HepG2 (cell line): ENCODE measurements around the gene CDKN3. TPM values are rescaled to one million over a fixed set of nuclear protein-coding genes. Genes with fewer than 3 reads are reported as not detected.

Experiments
- SIN3A ChIP-seq: IDR thresholded peaks from 2 replicates; pipeline ENCODE4 v1.6.1; 2011; ENCODE audit warnings: low read depth, mild to moderate bottlenecking, control low read depth, low read length, borderline replicate concordance
- TBX2 ChIP-seq: sonication (generic); formaldehyde crosslinking; IDR thresholded peaks from 2 replicates; pipeline ENCODE4 v1.5.0; 2020; ENCODE audit warnings: missing genetic modification reagents, mild to moderate bottlenecking, borderline replicate concordance
- ZNF746 ChIP-seq: sonication (generic); formaldehyde crosslinking; IDR thresholded peaks from 2 replicates; pipeline ENCODE4 v1.8.0; 2022; ENCODE audit warnings: mild to moderate bottlenecking, missing genetic modification reagents
- polyA plus RNA-seq, 8 experiments: library from polyadenylated mRNA; depleted of rRNA in 3 of 8; stranded (reverse) in 7 of 8; unstranded in 1 of 8; fragments of >200 nt; fragmentation: Illumina TruSeq in 4 of 8; extraction: Trizol in 4 of 8; gene quantifications; 2 replicates each; pipeline versions ENCODE4 v1.2.1 to v1.2.3, GENCODE V29; 2011 to 2016; ENCODE audit warnings: low read depth in 4 of 8, missing spikeins in 1 of 8, mixed read lengths in 1 of 8; ENCODE audit not compliant: insufficient read depth in 1 of 8
- total RNA-seq, 5 experiments: library from RNA; depleted of rRNA; stranded (reverse); fragments of >200 nt; fragmentation: Illumina TruSeq; extraction: Trizol; gene quantifications; 2 replicates each; pipeline ENCODE4 v1.2.3, GENCODE V29; 2016; ENCODE audit warnings: low read depth in 1 of 5
- TF ChIP-seq, protein P1 (sequence below): sonication (generic); formaldehyde crosslinking; IDR thresholded peaks from 2 replicates; pipeline ENCODE4 v1.5.0; 2020; ENCODE audit warnings: mild to moderate bottlenecking, missing genetic modification reagents, borderline replicate concordance
- TF ChIP-seq, protein P2 (sequence below): sonication (generic); formaldehyde crosslinking; IDR thresholded peaks from 2 replicates; pipeline ENCODE4 v1.4.0; 2020; ENCODE audit warnings: missing genetic modification reagents
- TF ChIP-seq, protein P3 (sequence below): sonication (generic); formaldehyde crosslinking; IDR thresholded peaks from 2 replicates; pipeline ENCODE4 v1.4.0; 2020; ENCODE audit warnings: low read depth, missing genetic modification reagents
- TF ChIP-seq, protein P4 (sequence below): sonication (generic); formaldehyde crosslinking; IDR thresholded peaks from 2 replicates; pipeline ENCODE4 v1.5.0; 2020; ENCODE audit warnings: mild to moderate bottlenecking, missing genetic modification reagents
- TF ChIP-seq, protein P5 (sequence below): IDR thresholded peaks from 2 replicates; pipeline ENCODE4 v1.6.1; 2012; ENCODE audit warnings: low read depth, low read length, improper control_type of control experiment

The CDKN3 gene
- total and polyA plus RNA-seq, 2 of the 13 experiments (the other 11 are each of a cell fraction or from before 2014, with no cell fraction given): 63.0 to 88.9 TPM

DNA sequence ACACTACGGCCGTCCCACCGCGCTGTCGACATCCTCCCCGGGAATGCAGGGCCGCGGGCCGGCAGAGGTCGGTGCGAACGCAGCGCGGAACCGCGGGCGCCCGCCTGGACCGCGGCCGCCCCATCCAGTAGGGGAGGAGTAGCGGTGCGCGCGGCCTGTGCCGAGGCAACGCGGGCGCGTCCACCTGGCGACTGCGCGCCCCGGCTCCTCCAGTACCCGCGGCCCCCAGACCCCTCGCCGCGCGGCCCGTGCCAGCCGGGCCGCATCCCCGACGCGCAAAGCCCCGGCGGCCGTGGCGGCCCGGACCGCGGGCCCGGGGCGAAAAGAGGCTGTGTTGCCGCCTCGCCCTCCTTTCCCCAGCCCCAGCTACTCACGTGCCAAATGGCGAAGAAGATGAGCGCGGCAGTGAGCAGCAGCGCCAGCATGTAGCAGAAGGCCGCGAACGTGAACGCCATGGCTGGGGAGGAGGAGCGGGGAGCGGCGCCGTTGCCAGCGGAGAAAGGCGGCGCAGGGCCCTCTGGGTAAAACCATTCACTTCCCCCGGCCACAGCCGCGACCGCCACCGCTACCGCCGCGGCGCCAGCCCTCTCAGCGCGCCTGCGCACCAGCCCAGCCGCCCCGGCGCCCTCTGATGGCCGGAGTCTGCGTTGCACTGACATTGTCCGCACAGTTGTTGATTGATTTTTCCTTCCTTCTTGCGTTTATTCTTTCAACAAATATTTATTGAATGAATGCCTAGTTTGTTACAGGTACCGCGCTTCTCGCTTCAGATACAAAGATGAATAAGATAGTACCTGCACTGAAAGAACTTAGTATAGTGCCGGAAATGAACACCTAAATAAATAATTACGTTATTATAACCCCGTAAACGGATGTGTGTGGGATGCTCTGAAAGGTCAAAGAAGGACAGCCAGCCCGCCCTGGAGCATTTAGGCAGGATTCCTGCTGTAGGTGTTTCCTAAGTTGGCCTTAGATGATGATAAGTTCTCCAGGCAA is 44.4 kb downstream of the CDKN3 start, which contains the start of gene CNIH1 (continued):
- TF ChIP-seq, protein P1, sequence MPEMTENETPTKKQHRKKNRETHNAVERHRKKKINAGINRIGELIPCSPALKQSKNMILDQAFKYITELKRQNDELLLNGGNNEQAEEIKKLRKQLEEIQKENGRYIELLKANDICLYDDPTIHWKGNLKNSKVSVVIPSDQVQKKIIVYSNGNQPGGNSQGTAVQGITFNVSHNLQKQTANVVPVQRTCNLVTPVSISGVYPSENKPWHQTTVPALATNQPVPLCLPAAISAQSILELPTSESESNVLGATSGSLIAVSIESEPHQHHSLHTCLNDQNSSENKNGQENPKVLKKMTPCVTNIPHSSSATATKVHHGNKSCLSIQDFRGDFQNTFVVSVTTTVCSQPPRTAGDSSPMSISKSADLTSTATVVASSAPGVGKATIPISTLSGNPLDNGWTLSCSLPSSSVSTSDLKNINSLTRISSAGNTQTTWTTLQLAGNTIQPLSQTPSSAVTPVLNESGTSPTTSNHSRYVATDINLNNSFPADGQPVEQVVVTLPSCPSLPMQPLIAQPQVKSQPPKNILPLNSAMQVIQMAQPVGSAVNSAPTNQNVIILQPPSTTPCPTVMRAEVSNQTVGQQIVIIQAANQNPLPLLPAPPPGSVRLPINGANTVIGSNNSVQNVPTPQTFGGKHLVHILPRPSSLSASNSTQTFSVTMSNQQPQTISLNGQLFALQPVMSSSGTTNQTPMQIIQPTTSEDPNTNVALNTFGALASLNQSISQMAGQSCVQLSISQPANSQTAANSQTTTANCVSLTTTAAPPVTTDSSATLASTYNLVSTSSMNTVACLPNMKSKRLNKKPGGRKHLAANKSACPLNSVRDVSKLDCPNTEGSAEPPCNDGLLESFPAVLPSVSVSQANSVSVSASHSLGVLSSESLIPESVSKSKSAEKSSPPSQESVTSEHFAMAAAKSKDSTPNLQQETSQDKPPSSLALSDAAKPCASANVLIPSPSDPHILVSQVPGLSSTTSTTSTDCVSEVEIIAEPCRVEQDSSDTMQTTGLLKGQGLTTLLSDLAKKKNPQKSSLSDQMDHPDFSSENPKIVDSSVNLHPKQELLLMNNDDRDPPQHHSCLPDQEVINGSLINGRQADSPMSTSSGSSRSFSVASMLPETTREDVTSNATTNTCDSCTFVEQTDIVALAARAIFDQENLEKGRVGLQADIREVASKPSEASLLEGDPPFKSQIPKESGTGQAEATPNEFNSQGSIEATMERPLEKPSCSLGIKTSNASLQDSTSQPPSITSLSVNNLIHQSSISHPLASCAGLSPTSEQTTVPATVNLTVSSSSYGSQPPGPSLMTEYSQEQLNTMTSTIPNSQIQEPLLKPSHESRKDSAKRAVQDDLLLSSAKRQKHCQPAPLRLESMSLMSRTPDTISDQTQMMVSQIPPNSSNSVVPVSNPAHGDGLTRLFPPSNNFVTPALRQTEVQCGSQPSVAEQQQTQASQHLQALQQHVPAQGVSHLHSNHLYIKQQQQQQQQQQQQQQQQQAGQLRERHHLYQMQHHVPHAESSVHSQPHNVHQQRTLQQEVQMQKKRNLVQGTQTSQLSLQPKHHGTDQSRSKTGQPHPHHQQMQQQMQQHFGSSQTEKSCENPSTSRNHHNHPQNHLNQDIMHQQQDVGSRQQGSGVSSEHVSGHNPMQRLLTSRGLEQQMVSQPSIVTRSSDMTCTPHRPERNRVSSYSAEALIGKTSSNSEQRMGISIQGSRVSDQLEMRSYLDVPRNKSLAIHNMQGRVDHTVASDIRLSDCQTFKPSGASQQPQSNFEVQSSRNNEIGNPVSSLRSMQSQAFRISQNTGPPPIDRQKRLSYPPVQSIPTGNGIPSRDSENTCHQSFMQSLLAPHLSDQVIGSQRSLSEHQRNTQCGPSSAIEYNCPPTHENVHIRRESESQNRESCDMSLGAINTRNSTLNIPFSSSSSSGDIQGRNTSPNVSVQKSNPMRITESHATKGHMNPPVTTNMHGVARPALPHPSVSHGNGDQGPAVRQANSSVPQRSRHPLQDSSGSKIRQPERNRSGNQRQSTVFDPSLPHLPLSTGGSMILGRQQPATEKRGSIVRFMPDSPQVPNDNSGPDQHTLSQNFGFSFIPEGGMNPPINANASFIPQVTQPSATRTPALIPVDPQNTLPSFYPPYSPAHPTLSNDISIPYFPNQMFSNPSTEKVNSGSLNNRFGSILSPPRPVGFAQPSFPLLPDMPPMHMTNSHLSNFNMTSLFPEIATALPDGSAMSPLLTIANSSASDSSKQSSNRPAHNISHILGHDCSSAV (CRISPR knock-in tag): no peak
- TF ChIP-seq, protein P2, sequence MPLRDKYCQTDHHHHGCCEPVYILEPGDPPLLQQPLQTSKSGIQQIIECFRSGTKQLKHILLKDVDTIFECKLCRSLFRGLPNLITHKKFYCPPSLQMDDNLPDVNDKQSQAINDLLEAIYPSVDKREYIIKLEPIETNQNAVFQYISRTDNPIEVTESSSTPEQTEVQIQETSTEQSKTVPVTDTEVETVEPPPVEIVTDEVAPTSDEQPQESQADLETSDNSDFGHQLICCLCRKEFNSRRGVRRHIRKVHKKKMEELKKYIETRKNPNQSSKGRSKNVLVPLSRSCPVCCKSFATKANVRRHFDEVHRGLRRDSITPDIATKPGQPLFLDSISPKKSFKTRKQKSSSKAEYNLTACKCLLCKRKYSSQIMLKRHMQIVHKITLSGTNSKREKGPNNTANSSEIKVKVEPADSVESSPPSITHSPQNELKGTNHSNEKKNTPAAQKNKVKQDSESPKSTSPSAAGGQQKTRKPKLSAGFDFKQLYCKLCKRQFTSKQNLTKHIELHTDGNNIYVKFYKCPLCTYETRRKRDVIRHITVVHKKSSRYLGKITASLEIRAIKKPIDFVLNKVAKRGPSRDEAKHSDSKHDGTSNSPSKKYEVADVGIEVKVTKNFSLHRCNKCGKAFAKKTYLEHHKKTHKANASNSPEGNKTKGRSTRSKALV (CRISPR knock-in tag): peak; percentile 10; the same call in 1 of the 2 replicates
- TF ChIP-seq ZNF746 (0 out of 2 replicates have a peak, but pooled peaks have one; percentile 64), TBX2 (peak; percentile 64), SIN3A (peak; percentile 66; the same call in 1 of the 2 replicates)
- TF ChIP-seq, protein P3, sequence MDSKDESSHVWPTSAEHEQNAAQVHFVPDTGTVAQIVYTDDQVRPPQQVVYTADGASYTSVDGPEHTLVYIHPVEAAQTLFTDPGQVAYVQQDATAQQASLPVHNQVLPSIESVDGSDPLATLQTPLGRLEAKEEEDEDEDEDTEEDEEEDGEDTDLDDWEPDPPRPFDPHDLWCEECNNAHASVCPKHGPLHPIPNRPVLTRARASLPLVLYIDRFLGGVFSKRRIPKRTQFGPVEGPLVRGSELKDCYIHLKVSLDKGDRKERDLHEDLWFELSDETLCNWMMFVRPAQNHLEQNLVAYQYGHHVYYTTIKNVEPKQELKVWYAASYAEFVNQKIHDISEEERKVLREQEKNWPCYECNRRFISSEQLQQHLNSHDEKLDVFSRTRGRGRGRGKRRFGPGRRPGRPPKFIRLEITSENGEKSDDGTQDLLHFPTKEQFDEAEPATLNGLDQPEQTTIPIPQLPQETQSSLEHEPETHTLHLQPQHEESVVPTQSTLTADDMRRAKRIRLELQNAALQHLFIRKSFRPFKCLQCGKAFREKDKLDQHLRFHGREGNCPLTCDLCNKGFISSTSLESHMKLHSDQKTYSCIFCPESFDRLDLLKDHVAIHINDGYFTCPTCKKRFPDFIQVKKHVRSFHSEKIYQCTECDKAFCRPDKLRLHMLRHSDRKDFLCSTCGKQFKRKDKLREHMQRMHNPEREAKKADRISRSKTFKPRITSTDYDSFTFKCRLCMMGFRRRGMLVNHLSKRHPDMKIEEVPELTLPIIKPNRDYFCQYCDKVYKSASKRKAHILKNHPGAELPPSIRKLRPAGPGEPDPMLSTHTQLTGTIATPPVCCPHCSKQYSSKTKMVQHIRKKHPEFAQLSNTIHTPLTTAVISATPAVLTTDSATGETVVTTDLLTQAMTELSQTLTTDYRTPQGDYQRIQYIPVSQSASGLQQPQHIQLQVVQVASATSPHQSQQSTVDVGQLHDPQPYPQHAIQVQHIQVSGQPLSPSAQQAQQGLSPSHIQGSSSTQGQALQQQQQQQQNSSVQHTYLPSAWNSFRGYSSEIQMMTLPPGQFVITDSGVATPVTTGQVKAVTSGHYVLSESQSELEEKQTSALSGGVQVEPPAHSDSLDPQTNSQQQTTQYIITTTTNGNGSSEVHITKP (CRISPR knock-in tag): 0 out of 2 replicates have a peak, but pooled peaks have one; percentile 20
- TF ChIP-seq, protein P4, sequence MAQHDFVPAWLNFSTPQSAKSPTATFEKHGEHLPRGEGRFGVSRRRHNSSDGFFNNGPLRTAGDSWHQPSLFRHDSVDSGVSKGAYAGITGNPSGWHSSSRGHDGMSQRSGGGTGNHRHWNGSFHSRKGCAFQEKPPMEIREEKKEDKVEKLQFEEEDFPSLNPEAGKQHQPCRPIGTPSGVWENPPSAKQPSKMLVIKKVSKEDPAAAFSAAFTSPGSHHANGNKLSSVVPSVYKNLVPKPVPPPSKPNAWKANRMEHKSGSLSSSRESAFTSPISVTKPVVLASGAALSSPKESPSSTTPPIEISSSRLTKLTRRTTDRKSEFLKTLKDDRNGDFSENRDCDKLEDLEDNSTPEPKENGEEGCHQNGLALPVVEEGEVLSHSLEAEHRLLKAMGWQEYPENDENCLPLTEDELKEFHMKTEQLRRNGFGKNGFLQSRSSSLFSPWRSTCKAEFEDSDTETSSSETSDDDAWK (CRISPR knock-in tag): no peak
- TF ChIP-seq, protein P5, sequence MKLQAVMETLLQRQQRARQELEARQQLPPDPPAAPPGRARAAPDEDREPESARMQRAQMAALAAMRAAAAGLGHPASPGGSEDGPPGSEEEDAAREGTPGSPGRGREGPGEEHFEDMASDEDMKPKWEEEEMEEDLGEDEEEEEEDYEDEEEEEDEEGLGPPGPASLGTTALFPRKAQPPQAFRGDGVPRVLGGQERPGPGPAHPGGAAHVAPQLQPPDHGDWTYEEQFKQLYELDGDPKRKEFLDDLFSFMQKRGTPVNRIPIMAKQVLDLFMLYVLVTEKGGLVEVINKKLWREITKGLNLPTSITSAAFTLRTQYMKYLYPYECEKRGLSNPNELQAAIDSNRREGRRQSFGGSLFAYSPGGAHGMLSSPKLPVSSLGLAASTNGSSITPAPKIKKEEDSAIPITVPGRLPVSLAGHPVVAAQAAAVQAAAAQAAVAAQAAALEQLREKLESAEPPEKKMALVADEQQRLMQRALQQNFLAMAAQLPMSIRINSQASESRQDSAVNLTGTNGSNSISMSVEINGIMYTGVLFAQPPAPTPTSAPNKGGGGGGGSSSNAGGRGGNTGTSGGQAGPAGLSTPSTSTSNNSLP: peak; percentile 88
